GM12801 (cell line): ENCODE data around the gene LONRF2.

Source experiments
- CTCF ChIP-seq: IDR thresholded peaks from one replicate; pipeline ENCODE4 v1.5.1; 2011; ENCODE audit warnings: control low read depth; ENCODE audit not compliant: insufficient read length; ENCODE audit errors: extremely low read depth

LONRF2 gene

GRCh38 chr2:100309973-100310719 lies 12.2 kb downstream of the LONRF2 start:
- no peak for TF ChIP-seq CTCF

- no peak for TF ChIP-seq CTCF
Measured at GRCh38 chr2:100309311-100309710, 13.0 kb downstream of the LONRF2 start.

- TF ChIP-seq CTCF, result no peak
Measured at GRCh38 chr2:100303744-100304143, 18.6 kb downstream of the LONRF2 start.

- no peak for TF ChIP-seq CTCF
Measured at GRCh38 chr2:100302585-100302892, 19.8 kb downstream of the LONRF2 start.

GRCh38 chr2:100301881-100302584 lies 20.3 kb downstream of the LONRF2 start:
- TF ChIP-seq CTCF, result no peak

GRCh38 chr2:100299548-100299947 lies 22.8 kb downstream of the LONRF2 start:
- no peak for TF ChIP-seq CTCF

- TF ChIP-seq CTCF, result no peak
Measured at GRCh38 chr2:100297511-100297910, 24.8 kb downstream of the LONRF2 start.
